IMR-90 (cell line): ENCODE data around the gene MRPL40. TPM values are rescaled to one million over a fixed set of nuclear protein-coding genes. Genes with fewer than 3 reads are reported as not detected.

Experiments used
- ATAC-seq: fragments of 200-7000 bp; cut with Tn5 transposase; 2 replicates; pipeline ENCODE4 v1.9.1; 2020; ENCODE audit warnings: low read depth, mild to moderate bottlenecking, moderate library complexity
- BruUV-seq: library from RNA; stranded (reverse); fragments of 400-500 nt; replicated peaks from 2 replicates; lab custom pipeline; 2021; lab: Mats Ljungman, UMichigan
- CTCF ChIA-PET: fragments of 300-600 bp; formaldehyde crosslinking; extraction: SDS; loops from one replicate; lab custom pipeline; 2021; ENCODE audit warnings: antibody characterized with exemption; lab: Yijun Ruan, JAX
- POLR2A ChIA-PET: fragments of 300-600 bp; sonication (Branson Sonifier 250); formaldehyde crosslinking; loops from one replicate; lab custom pipeline; 2022; ENCODE audit warnings: antibody characterized with exemption; ENCODE audit not compliant: unreplicated experiment; lab: Charles Lee
- DNase-seq: peaks from one replicate; pipeline ENCODE4 v3.0.0; 2013
- H2AFZ ChIP-seq: replicated peaks from 2 replicates; pipeline ENCODE3; 2013; ENCODE audit warnings: low read length, mild to moderate bottlenecking; ENCODE audit not compliant: poor library complexity
- H2AK5ac ChIP-seq: 2 replicates; pipeline ENCODE4 v1.6.1; 2013; ENCODE audit warnings: low read depth, low read length, inconsistent platforms
- H2AK9ac ChIP-seq: replicated peaks from 2 replicates; pipeline ENCODE3; 2013; ENCODE audit warnings: mild to moderate bottlenecking, low read depth, low read length, moderate library complexity; ENCODE audit not compliant: poor library complexity
- H2BK120ac ChIP-seq: 2 replicates; pipeline ENCODE4 v1.6.1; 2013; ENCODE audit warnings: low read depth, low read length, inconsistent platforms
- H2BK15ac ChIP-seq: 3 replicates; pipeline ENCODE4 v1.6.1; 2013; ENCODE audit warnings: low read depth, low read length, inconsistent platforms
- H2BK20ac ChIP-seq: 2 replicates; pipeline ENCODE4 v1.6.1; 2013; ENCODE audit warnings: low read depth, mild to moderate bottlenecking, inconsistent platforms, low read length, moderate library complexity
- H2BK5ac ChIP-seq: 2 replicates; pipeline ENCODE4 v1.6.1; 2013; ENCODE audit warnings: mild to moderate bottlenecking, low read depth, low read length, inconsistent platforms; ENCODE audit not compliant: poor library complexity, severe bottlenecking
- H3K14ac ChIP-seq: replicated peaks from 2 replicates; pipeline ENCODE4 v1.6.1; 2013; ENCODE audit warnings: low read depth, low read length, inconsistent platforms
- H3K18ac ChIP-seq: 2 replicates; pipeline ENCODE4 v1.6.1; 2013; ENCODE audit warnings: low read depth, low read length, control low read depth
- H3K23ac ChIP-seq: 2 replicates; pipeline ENCODE4 v1.6.1; 2013; ENCODE audit warnings: low read depth, low read length, inconsistent platforms
- H3K27ac ChIP-seq: 2 replicates; pipeline ENCODE4 v1.5.1; 2013; ENCODE audit warnings: mild to moderate bottlenecking, control low read depth, low read length; ENCODE audit not compliant: insufficient read depth
- H3K27me3 ChIP-seq: 2 replicates; pipeline ENCODE4 v1.6.1; 2013; ENCODE audit warnings: low read length; ENCODE audit not compliant: control insufficient read depth, insufficient read depth
- H3K36me3 ChIP-seq: 2 replicates; pipeline ENCODE4 v1.6.1; 2013; ENCODE audit warnings: low read length, mixed read lengths; ENCODE audit not compliant: control insufficient read depth, insufficient read depth
- H3K4ac ChIP-seq: 2 replicates; pipeline ENCODE4 v1.6.1; 2013; ENCODE audit warnings: low read depth, low read length, inconsistent platforms
- H3K4me1 ChIP-seq: 2 replicates; pipeline ENCODE4 v1.6.1; 2013; ENCODE audit warnings: low read length, mixed read lengths; ENCODE audit not compliant: control insufficient read depth, insufficient read depth
- H3K4me2 ChIP-seq: 2 replicates; pipeline ENCODE4 v1.6.1; 2013; ENCODE audit warnings: low read depth, mild to moderate bottlenecking, control low read depth, low read length, moderate library complexity
- H3K4me3 ChIP-seq: 2 replicates; pipeline ENCODE4 v1.5.1; 2013; ENCODE audit warnings: low read depth, mild to moderate bottlenecking, control low read depth, low read length, moderate library complexity; ENCODE audit not compliant: insufficient read depth
- H3K56ac ChIP-seq: 2 replicates; pipeline ENCODE4 v1.6.1; 2013; ENCODE audit warnings: low read length, inconsistent platforms; ENCODE audit not compliant: insufficient read depth; ENCODE audit errors: extremely low read depth
- H3K79me1 ChIP-seq, 2 experiments: 2 replicates each; pipeline ENCODE4 v1.6.1; 2013; ENCODE audit warnings: low read length in 2 of 2, inconsistent platforms in 1 of 2, low read depth in 1 of 2
- H3K9ac ChIP-seq: 2 replicates; pipeline ENCODE4 v1.6.1; 2013; ENCODE audit warnings: low read depth, low read length, control low read depth
- H3K9me1 ChIP-seq: 2 replicates; pipeline ENCODE4 v1.6.1; 2013; ENCODE audit warnings: low read length, inconsistent platforms; ENCODE audit not compliant: insufficient read depth
- H3K9me3 ChIP-seq: 2 replicates; pipeline ENCODE4 v1.6.1; 2013; ENCODE audit warnings: low read length; ENCODE audit not compliant: control insufficient read depth, insufficient read depth
- H4K20me1 ChIP-seq: 2 replicates; pipeline ENCODE4 v1.6.1; 2013; ENCODE audit warnings: low read length, inconsistent platforms; ENCODE audit not compliant: insufficient read depth
- H4K5ac ChIP-seq: 2 replicates; pipeline ENCODE4 v1.6.1; 2013; ENCODE audit warnings: mild to moderate bottlenecking, low read depth, low read length, control low read depth
- H4K8ac ChIP-seq, 2 experiments: 2 replicates each; pipeline ENCODE4 v1.6.1; 2013; ENCODE audit warnings: low read depth in 2 of 2, low read length in 2 of 2, control low read depth in 1 of 2, inconsistent platforms in 1 of 2
- H4K91ac ChIP-seq: 2 replicates; pipeline ENCODE4 v1.6.1; 2013; ENCODE audit warnings: low read depth, low read length, inconsistent platforms; ENCODE audit not compliant: insufficient read depth
- BHLHE40 ChIP-seq: fragments of 150-350 bp; IDR thresholded peaks from 2 replicates; pipeline ENCODE4 v1.6.1; 2016; ENCODE audit warnings: mild to moderate bottlenecking, low read depth, low read length
- CHD1 ChIP-seq: IDR thresholded peaks from 2 replicates; pipeline ENCODE4 v1.6.1; 2012; ENCODE audit warnings: low read depth, low read length, improper control_type of control experiment
- CTCF ChIP-seq: conservative IDR thresholded peaks from 2 replicates; pipeline ENCODE4 v1.5.1; 2012; ENCODE audit warnings: mild to moderate bottlenecking, low read depth, low read length, improper control_type of control experiment
- ELK1 ChIP-seq: fragments of 150-350 bp; IDR thresholded peaks from 2 replicates; pipeline ENCODE4 v1.6.1; 2016; ENCODE audit warnings: low read depth, mild to moderate bottlenecking, low read length, moderate library complexity, borderline replicate concordance
- FOS ChIP-seq: fragments of 150-350 bp; IDR thresholded peaks from 2 replicates; pipeline ENCODE4 v1.6.1; 2016; ENCODE audit warnings: low read depth, low read length
- MAFK ChIP-seq: IDR thresholded peaks from 2 replicates; pipeline ENCODE4 v1.6.1; 2012; ENCODE audit warnings: low read depth, low read length, improper control_type of control experiment
- MAZ ChIP-seq: IDR thresholded peaks from 2 replicates; pipeline ENCODE4 v1.6.1; 2012; ENCODE audit warnings: low read depth, mild to moderate bottlenecking, low read length, improper control_type of control experiment, moderate library complexity, borderline replicate concordance
- MXI1 ChIP-seq: IDR thresholded peaks from 2 replicates; pipeline ENCODE4 v1.6.1; 2012; ENCODE audit warnings: low read depth, mild to moderate bottlenecking, low read length, moderate library complexity, borderline replicate concordance
- NFE2L2 ChIP-seq: fragments of 150-350 bp; IDR thresholded peaks from 2 replicates; pipeline ENCODE4 v1.6.1; 2016; ENCODE audit warnings: low read depth, mild to moderate bottlenecking, low read length
- POLR2A ChIP-seq: IDR thresholded peaks from 2 replicates; pipeline ENCODE4 v1.6.1; 2012; ENCODE audit warnings: mild to moderate bottlenecking, low read depth, low read length
- RAD21 ChIP-seq: IDR thresholded peaks from 2 replicates; pipeline ENCODE4 v1.6.1; 2012; ENCODE audit warnings: low read length, improper control_type of control experiment
- RCOR1 ChIP-seq: IDR thresholded peaks from 2 replicates; pipeline ENCODE4 v1.6.1; 2012; ENCODE audit warnings: mild to moderate bottlenecking, low read length, improper control_type of control experiment; ENCODE audit not compliant: insufficient replicate concordance
- RFX5 ChIP-seq: IDR thresholded peaks from 2 replicates; pipeline ENCODE4 v1.8.0; 2012; ENCODE audit warnings: low read depth, mild to moderate bottlenecking, low read length, moderate library complexity
- SMC3 ChIP-seq: fragments of 150-350 bp; IDR thresholded peaks from 2 replicates; pipeline ENCODE4 v1.6.1; 2016; ENCODE audit warnings: low read depth, mild to moderate bottlenecking, antibody characterized with exemption, low read length, moderate library complexity
- USF2 ChIP-seq: fragments of 150-350 bp; IDR thresholded peaks from 2 replicates; pipeline ENCODE4 v1.6.1; 2017; ENCODE audit warnings: mild to moderate bottlenecking, antibody characterized with exemption, low read length, low read depth
- WGBS, 2 experiments: methylation state at CpG; one replicate each; pipeline versions ENCODE4 v1.1.5 to v1.1.7; 2013; ENCODE audit warnings: missing lambda C conversion rate in 2 of 2; ENCODE audit not compliant: insufficient read length in 1 of 2; ENCODE audit errors: extremely low coverage in 2 of 2; 5-methylcytosine and 5-hydroxymethylcytosine counted together
- dilution Hi-C: fragments of 300-500 bp; cut with HindIII; formaldehyde crosslinking; loops from one replicate; pipeline ENCODE4 v1.14.3; 2018; ENCODE audit warnings: low sequenced_read_pairs; ENCODE audit not compliant: unreplicated experiment
- in situ Hi-C: fragments of 300-500 bp; cut with MboI; formaldehyde crosslinking; loops from 3 replicates; pipeline ENCODE4 v1.14.3; 2019; ENCODE audit warnings: low sequenced_read_pairs, inconsistent platforms, mixed read lengths
- intact Hi-C: fragments of 100-400 bp; cut with micrococcal nuclease; formaldehyde crosslinking; loops from 2 replicates; pipeline ENCODE4 v1.10.0; 2022
- polyA plus RNA-seq, 3 experiments: library from polyadenylated mRNA; depleted of rRNA; stranded (reverse); fragments of >200 nt; gene quantifications; 2 replicates each; pipeline ENCODE4 v1.2.3, GENCODE V29; 2012; ENCODE audit warnings: low replicate concordance in 1 of 3
- total RNA-seq: library from RNA; depleted of rRNA; stranded (reverse); fragments of >200 nt; gene quantifications from 2 replicates; pipeline ENCODE4 v1.2.3, GENCODE V29; 2012

Gene MRPL40
- total and polyA plus RNA-seq, 2 of the 4 experiments (the other 2 are of a cell fraction) = 36.7 to 37.5 TPM

GRCh38 chr22:19394274-19395050 is 37.9 kb upstream of the MRPL40 start:
- ATAC-seq (no peak), DNase-seq (no peak)
- WGBS, 2 experiments = 100% methylated on average over 6 of the region's 8 CpGs; no CpG with 5 or more reads in 1 of the 2 experiments
- dilution Hi-C loops (no loop called here), intact Hi-C loops (no loop called here), in situ Hi-C loops (no loop called here)
- Histone ChIP-seq H3K9me1 (no peaks in the 10 kb centered on the region), H3K9me3 (no peaks in the 10 kb centered on the region), H3K23ac (no peak overlapping the region), H3K4ac (no peak overlapping the region), H3K18ac (no peak overlapping the region), H3K4me1 (no peaks in the 10 kb centered on the region), H2BK5ac (no peak overlapping the region), H3K27ac (no peak overlapping the region), H3K56ac (no peak overlapping the region), H4K20me1 (peaks cover 2% of the 10 kb centered on the region; the same call in 1 of the 2 replicates), H3K27me3 (no peaks in the 10 kb centered on the region), H4K5ac (no peak overlapping the region), H4K91ac (no peak overlapping the region), H3K9ac (no peak overlapping the region), H3K14ac (no peak overlapping the region), H3K4me3 (no peak overlapping the region), H2BK20ac (no peak overlapping the region), H2BK120ac (no peak overlapping the region), H3K79me1 (peaks cover 0 to 8% of the 10 kb centered on the region in 2 experiments; a peak in 1 of 4 replicates), H2AK9ac (no peak overlapping the region), H3K4me2 (no peak overlapping the region), H4K8ac (no peak overlapping the region), H2AK5ac (no peak overlapping the region), H2BK15ac (no peak overlapping the region), H3K36me3 (peaks cover 62% of the 10 kb centered on the region), H2AFZ (no peak overlapping the region)
- ChIA-PET CTCF (interaction anchor here (0.7 kb wide), 1 partner anchor 89 kb away, joined by 3 read pairs; no protein-coding TSS in a partner anchor), POLR2A (no interaction called here)
- BruUV-seq = no TSS peak
- TF ChIP-seq MXI1 (no peak), RFX5 (no peak), POLR2A (no peak), RCOR1 (no peak), RAD21 (no peak), MAZ (no peak), ELK1 (no peak), FOS (no peak), USF2 (no peak), CTCF (no peak), CHD1 (no peak), BHLHE40 (no peak), NFE2L2 (no peak), MAFK (no peak), SMC3 (no peak)
